Spleen (tissue), 11 donors: ENCODE results near the gene KLHL20. TPM values are rescaled to one million over a fixed set of nuclear protein-coding genes. Genes with fewer than 3 reads are reported as not detected.

Source experiments
- DNase-seq: peaks from one replicate; pipeline ENCODE4 v3.0.0-alpha.2; 2020
- H3K27ac ChIP-seq, 8 donors: fragments of 200-600 bp; sonication (generic) in 7 of 8; 1 replicate in 4 of 8; 2 replicates in 4 of 8; pipeline versions ENCODE4 v1.5.0 to v1.8.0; 2016 to 2021; ENCODE audit warnings: inconsistent platforms in 4 of 8, mild to moderate bottlenecking in 4 of 8, moderate library complexity in 1 of 8
- H3K27me3 ChIP-seq, 7 donors: fragments of 200-600 bp; sonication (generic) in 6 of 7; replicated peaks in 1 of 7; 1 replicate in 4 of 7; 2 replicates in 3 of 7; pipeline versions ENCODE4 v1.5.0 to v1.8.0; 2016 to 2021; ENCODE audit warnings: inconsistent platforms in 3 of 7, mild to moderate bottlenecking in 1 of 7
- H3K36me3 ChIP-seq, 6 donors: fragments of 200-600 bp; sonication (generic) in 5 of 6; 1 replicate in 4 of 6; 2 replicates in 2 of 6; pipeline versions ENCODE4 v1.5.0 to v1.8.0; 2016 to 2021; ENCODE audit warnings: inconsistent platforms in 2 of 6
- H3K4me1 ChIP-seq, 6 donors: fragments of 200-600 bp; sonication (generic) in 5 of 6; 1 replicate in 3 of 6; 2 replicates in 3 of 6; pipeline versions ENCODE4 v1.5.0 to v1.8.0; 2016 to 2021; ENCODE audit warnings: inconsistent platforms in 3 of 6
- H3K4me3 ChIP-seq, 8 donors: fragments of 200-600 bp; sonication (generic) in 7 of 8; 1 replicate in 4 of 8; 2 replicates in 4 of 8; pipeline versions ENCODE4 v1.5.0 to v1.8.0; 2016 to 2021; ENCODE audit warnings: inconsistent platforms in 4 of 8, mild to moderate bottlenecking in 4 of 8, moderate library complexity in 2 of 8
- H3K9me3 ChIP-seq, 8 donors: fragments of 200-600 bp; sonication (generic) in 7 of 8; 1 replicate in 4 of 8; 2 replicates in 4 of 8; pipeline versions ENCODE4 v1.5.0 to v1.8.0; 2016 to 2021; ENCODE audit warnings: inconsistent platforms in 4 of 8
- POLR2A ChIP-seq, 3 donors: fragments of 450-650 bp; IDR thresholded peaks; one replicate each; pipeline ENCODE4 v1.5.1; 2017; ENCODE audit warnings: antibody characterized with exemption in 3 of 3, mild to moderate bottlenecking in 1 of 3
- POLR2AphosphoS5 ChIP-seq, 3 donors: sonication (generic); formaldehyde crosslinking; IDR thresholded peaks; one replicate each; pipeline ENCODE4 v1.5.1; 2017; ENCODE audit warnings: antibody characterized with exemption in 3 of 3
- WGBS, 5 donors: extraction: QIAGEN DNeasy Blood & Tissue Kit in 3 of 5; methylation state at CpG; one replicate each; pipeline versions ENCODE4 v1.1.5 to v1.1.7; 2013 to 2018; 5-methylcytosine and 5-hydroxymethylcytosine counted together
- intact Hi-C: fragments of 100-400 bp; cut with DNase I; formaldehyde crosslinking; loops from one replicate; pipeline ENCODE4 v1.15.0; 2023; ENCODE audit warnings: low total_unique reads
- polyA plus RNA-seq, 3 donors: library from polyadenylated mRNA; stranded (reverse); fragments of 200-250 nt; gene quantifications; one replicate each; pipeline ENCODE4 v1.2.1, GENCODE V29; 2013
- total RNA-seq, 7 donors: library from RNA; depleted of rRNA in 3 of 7; stranded (reverse); fragments of >200 nt in 3 of 7; fragmentation: NEBNext Ultra II Directional in 4 of 7; extraction: Animal tissue kit (Norgen Biotek cat#: 25700) in 4 of 7; gene quantifications; one replicate each; pipeline versions ENCODE4 v1.1.0 to v1.2.1, GENCODE V29; 2016 to 2021
- TF ChIP-seq, protein P1 (sequence below), 11 experiments: fragments of 200-600 bp in 7 of 11; fragments of 450-650 bp in 4 of 11; sonication (generic) in 4 of 11; IDR thresholded peaks in 8 of 11; conservative IDR thresholded peaks in 3 of 11; 1 replicate in 7 of 11; 2 replicates in 4 of 11; pipeline versions ENCODE4 v1.4.0 to v1.8.0; 2016 to 2021; ENCODE audit warnings: antibody characterized with exemption in 11 of 11, inconsistent platforms in 4 of 11, mild to moderate bottlenecking in 1 of 11
- donor health status: healthy with polysubstance abuse.
- donor health status: DM: no; HTN: no; CAD: no; lungs with moderate emphysema.
- donor health status: DM: no; HTN: no; CAD: no.
- donor health status: Bipolar disorder and iron deficiency.
- donor health status: healthy.
- donor health status: DM: no; HTN: no; CAD: no.
- donor health status: DM: yes; HTN: yes; CAD: no.

Gene KLHL20
- total and polyA plus RNA-seq, 10 donors: 4.1 to 36.3 (median 27.9) TPM

DNA sequence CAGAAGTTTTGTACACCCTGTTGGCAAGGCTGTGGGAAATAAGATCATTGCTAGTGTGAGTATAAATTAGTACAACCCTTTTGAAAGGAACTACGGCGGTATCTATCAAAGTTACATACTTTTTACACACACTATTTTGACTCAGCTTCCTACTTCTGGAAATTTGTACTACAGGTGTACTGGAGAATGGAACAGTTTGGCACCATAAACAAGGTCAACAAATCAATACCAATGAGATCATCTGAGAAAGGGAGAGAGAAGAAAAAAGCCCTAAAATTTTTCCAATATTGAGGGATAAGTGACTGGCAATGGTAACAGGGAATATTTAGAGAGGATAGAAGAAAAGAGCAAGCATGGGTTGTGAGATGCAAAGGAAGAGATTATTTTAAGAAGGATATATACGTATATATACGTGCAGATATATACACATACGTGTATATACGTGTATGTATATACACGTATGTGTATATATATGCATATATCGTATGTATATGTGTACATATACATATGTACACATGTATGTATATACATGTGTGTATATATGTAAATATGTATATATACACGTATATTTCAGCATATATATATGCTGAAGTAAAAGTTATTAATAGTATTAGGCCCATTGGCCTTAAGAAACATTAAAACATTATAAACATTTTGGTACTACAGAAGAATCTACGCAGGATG, 27.6 kb downstream of the KLHL20 start:
- H3K27ac ChIP-seq: no peak overlapping the region
- TF ChIP-seq, protein P1, sequence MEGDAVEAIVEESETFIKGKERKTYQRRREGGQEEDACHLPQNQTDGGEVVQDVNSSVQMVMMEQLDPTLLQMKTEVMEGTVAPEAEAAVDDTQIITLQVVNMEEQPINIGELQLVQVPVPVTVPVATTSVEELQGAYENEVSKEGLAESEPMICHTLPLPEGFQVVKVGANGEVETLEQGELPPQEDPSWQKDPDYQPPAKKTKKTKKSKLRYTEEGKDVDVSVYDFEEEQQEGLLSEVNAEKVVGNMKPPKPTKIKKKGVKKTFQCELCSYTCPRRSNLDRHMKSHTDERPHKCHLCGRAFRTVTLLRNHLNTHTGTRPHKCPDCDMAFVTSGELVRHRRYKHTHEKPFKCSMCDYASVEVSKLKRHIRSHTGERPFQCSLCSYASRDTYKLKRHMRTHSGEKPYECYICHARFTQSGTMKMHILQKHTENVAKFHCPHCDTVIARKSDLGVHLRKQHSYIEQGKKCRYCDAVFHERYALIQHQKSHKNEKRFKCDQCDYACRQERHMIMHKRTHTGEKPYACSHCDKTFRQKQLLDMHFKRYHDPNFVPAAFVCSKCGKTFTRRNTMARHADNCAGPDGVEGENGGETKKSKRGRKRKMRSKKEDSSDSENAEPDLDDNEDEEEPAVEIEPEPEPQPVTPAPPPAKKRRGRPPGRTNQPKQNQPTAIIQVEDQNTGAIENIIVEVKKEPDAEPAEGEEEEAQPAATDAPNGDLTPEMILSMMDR (IDR thresholded peaks at IDR 0.05 in 8 of 11, conservative IDR thresholded peaks at IDR 0.05 in 3 of 11): no peak
- TF ChIP-seq POLR2AphosphoS5 (IDR thresholded peaks at IDR 0.05): no peak
- TF ChIP-seq POLR2A (IDR thresholded peaks at IDR 0.05): no peak
- DNase-seq: no peak
- intact Hi-C loops: no loop called here
- peaks cover 0 to 47% (median 10%) of the 10 kb centered on the region in 6 donors for H3K36me3 ChIP-seq
- H3K9me3 ChIP-seq: peaks cover 0 to 1% (median 0%) of the 10 kb centered on the region in 8 donors
- H3K27me3 ChIP-seq: no peaks in the 10 kb centered on the region
- H3K4me1 ChIP-seq: peaks cover 0 to 8% (median 0%) of the 10 kb centered on the region in 6 donors
- 94 to 97% (median 97%) methylated on average over 10 of the region's 10 CpGs for WGBS, 5 donors
- no peak overlapping the region for H3K4me3 ChIP-seq

DNA sequence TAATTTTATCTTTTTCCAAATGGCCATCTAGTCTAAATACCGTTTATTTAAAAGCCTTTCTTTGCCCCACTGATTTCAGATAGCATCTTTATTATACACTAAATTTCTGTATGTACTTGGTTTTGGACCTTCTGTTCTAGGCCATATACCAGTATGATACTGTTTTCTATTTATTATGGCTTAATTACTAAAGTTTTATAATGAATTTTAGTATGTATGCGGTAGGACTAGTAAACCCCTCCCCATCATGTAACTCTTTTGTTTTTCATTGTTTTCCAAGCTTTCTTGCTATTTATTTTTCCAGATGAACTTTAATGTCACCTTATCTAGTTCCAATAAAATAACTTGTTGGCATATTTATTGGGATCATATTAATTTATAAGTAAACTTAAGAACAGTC, 29.9 kb downstream of the KLHL20 start:
- H3K27ac ChIP-seq: no peak overlapping the region
- H3K4me1 ChIP-seq: no peaks in the 10 kb centered on the region
- no peaks in the 10 kb centered on the region for H3K27me3 ChIP-seq
- DNase-seq: no peak
- H3K4me3 ChIP-seq: no peak overlapping the region
- intact Hi-C loops: no loop called here
- 92 to 99% (median 94%) methylated on average over 2 of the region's 2 CpGs for WGBS, 5 donors
- no peak for TF ChIP-seq POLR2AphosphoS5 (IDR thresholded peaks at IDR 0.05)
- TF ChIP-seq, protein P1 (IDR thresholded peaks at IDR 0.05 in 8 of 11, conservative IDR thresholded peaks at IDR 0.05 in 3 of 11): no peak
- TF ChIP-seq POLR2A (IDR thresholded peaks at IDR 0.05): no peak
- H3K9me3 ChIP-seq: no peaks in the 10 kb centered on the region
- peaks cover 0 to 37% (median 10%) of the 10 kb centered on the region in 6 donors for H3K36me3 ChIP-seq

DNA sequence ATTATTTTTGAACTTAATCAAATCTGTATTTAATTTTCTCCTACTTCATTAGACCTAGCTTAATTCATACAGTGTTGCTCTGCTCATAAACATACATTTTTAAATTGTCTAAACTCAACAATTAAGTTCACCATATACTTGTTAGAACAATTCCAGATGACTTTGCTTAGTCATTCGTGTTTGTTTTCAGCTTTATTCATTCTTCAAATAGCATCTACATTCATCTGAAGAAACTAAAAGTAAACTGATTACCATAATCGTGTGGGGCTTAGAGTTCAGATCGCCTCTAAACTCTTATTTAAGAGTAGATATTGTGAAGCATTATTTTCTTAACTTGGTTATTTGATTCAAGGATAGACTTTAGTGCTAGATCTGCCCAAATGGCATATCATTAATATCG, 34.4 kb downstream of the KLHL20 start:
- TF ChIP-seq, protein P1 (IDR thresholded peaks at IDR 0.05 in 8 of 11, conservative IDR thresholded peaks at IDR 0.05 in 3 of 11): no peak
- TF ChIP-seq POLR2AphosphoS5 (IDR thresholded peaks at IDR 0.05) (no peak), POLR2A (IDR thresholded peaks at IDR 0.05) (no peak)
- no peak overlapping the region for H3K27ac ChIP-seq
- no peaks in the 10 kb centered on the region for H3K27me3 ChIP-seq
- no peaks in the 10 kb centered on the region for H3K9me3 ChIP-seq
- H3K4me1 ChIP-seq: no peaks in the 10 kb centered on the region
- intact Hi-C loops: no loop called here
- 93 to 97% (median 96%) methylated on average over 4 of the region's 4 CpGs for WGBS, 5 donors
- DNase-seq: no peak
- H3K36me3 ChIP-seq: peaks cover 0 to 36% (median 25%) of the 10 kb centered on the region in 6 donors
- H3K4me3 ChIP-seq: no peak overlapping the region

DNA sequence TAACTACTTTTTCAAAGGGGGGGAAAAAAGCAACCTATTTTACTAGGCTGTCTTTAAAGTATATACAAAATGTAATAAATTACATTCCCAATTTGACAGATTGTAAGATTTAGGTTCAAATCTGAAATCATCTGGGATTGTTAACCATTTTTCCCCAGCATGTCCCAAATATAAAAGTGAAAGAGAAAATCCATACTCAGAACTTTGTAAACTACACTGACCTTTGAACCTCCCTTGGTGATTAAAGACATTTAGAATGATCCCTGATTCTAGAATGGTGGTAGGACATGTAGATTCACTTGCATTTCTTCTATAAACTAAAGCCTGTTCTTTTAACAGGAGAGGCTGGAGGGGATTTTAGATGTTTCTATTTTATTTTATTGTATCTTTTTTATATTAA, 39.0 kb downstream of the KLHL20 start:
- no peaks in the 10 kb centered on the region for H3K9me3 ChIP-seq
- intact Hi-C loops: no loop called here
- TF ChIP-seq POLR2AphosphoS5 (IDR thresholded peaks at IDR 0.05) (no peak), POLR2A (IDR thresholded peaks at IDR 0.05) (no peak)
- TF ChIP-seq, protein P1 (IDR thresholded peaks at IDR 0.05 in 8 of 11, conservative IDR thresholded peaks at IDR 0.05 in 3 of 11): no peak
- no peak overlapping the region for H3K27ac ChIP-seq
- no peak overlapping the region for H3K4me3 ChIP-seq
- H3K4me1 ChIP-seq: no peaks in the 10 kb centered on the region
- peaks cover 0 to 74% (median 63%) of the 10 kb centered on the region in 6 donors for H3K36me3 ChIP-seq
- no peak for DNase-seq
- no peaks in the 10 kb centered on the region for H3K27me3 ChIP-seq
